ELR (cell line): ENCODE measurements around the gene SCIN.
A peak's percentile ranks its signal among the peaks of the same experiment; 100 is the strongest.
"Not testable (repeated sequence)": the region's sequence is repeated elsewhere in the genome, so short reads cannot be mapped to it uniquely, and the experiment has no call there.

Experiments
- DNase-seq: peaks from one replicate; pipeline ENCODE4 v3.0.0-alpha.2; 2015; ENCODE audit warnings: low read depth

Gene SCIN

GRCh38 chr7:12687718-12688171, 117.2 kb downstream of the SCIN start:
- DNase-seq = no peak

DNA sequence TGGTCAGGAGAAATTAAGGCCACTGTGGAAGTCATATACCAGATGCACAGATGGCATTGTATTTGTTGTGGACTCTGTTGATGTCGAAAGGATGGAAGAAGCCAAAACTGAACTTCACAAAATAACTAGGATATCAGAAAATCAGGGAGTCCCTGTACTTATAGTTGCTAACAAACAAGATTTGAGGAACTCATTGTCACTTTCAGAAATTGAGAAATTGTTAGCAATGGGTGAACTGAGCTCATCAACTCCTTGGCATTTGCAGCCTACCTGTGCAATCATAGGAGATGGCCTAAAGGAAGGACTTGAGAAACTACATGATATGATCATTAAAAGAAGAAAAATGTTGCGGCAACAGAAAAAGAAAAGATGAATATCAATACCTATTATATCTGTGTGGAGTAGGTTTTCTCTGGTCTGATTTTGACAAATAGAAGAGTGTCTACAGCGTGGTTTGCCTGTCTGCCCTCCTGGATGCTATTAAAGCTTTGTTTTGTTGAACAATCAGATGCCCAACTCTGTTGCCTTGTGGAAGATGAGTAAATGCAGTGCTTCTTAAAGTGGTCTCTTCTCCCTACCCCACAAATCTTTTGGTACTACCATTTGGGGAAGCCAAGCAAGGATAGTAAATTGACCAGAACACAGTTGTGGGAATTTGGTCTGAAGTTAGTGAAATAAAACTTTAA, 118.1 kb downstream of the SCIN start:
- not testable (repeated sequence) for DNase-seq

DNA sequence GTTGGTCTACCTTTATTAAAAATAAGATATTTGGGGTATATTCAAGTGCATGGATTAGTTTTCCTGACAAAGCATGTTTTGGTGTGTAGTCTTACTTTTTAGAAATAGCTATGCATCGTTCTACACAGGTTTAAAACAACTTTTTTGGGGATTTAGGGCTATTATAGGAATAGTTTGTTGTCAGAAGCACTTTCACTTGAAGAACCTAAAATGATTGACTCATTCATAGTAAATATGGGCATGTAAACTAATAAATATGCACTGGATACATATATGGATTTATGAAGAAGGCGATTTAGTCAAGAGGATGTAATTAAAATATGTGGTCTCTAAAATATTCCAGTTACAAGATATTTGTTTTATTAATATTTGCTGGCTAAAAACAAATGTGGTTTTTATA, 118.9 kb downstream of the SCIN start:
- DNase-seq = no peak

DNA sequence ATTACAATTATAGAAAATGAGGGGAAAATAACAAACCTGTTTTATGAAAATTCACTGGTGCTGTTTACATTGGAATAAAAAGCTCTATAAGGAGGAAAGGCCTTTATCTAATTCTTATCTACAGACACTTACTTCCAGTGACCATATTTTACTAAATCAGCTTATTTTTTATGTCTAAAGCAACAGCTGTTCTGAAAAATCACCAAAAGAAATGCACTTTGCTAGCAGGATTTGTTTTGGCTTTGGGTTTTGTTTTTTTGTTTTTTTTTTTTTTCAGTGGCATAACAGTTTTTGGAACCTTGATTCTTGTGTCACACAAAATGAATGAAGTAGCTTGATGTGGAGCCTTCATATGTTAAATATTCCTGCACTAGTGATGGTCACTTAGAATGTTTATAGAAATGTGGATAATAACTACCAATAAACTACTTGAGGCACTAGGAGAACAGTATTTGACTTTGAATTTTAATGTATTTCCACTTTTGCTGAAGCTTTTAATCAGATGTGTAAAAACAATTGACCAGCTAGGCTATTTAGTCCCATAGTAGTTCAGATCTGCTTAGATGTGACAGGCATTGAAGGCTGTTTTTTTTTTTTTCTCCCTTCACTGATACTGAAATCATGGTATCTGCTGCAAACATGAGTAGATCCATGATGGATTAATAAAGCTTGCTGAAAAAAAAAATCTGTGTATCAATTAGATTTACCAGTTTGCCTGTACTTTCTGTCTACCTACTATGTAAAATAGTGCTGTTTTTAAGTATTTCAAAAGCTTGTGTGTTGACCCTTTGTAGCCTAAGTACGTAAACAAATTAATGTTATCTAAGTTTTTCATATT, 119.7 kb downstream of the SCIN start:
- no peak for DNase-seq

DNA sequence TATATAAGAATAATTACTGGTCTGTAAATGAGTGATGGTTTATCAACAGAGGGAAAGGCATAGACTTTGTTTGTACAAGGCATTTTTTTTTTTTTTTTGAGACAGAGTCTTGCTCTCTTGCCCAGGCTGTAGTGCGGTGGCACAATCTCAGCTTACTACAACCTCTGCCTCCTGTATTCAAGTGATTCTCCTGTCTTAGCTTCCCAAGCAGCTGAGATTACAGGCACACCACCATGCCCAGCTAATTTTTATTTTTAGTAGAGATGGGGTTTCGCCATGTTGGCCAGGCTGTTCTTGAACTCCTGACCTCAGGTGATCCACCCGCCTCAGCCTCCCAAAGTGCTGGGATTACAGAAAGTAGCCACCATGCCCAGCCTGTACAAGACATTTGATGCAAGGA, 120.9 kb downstream of the SCIN start:
- not testable (repeated sequence) for DNase-seq

DNA sequence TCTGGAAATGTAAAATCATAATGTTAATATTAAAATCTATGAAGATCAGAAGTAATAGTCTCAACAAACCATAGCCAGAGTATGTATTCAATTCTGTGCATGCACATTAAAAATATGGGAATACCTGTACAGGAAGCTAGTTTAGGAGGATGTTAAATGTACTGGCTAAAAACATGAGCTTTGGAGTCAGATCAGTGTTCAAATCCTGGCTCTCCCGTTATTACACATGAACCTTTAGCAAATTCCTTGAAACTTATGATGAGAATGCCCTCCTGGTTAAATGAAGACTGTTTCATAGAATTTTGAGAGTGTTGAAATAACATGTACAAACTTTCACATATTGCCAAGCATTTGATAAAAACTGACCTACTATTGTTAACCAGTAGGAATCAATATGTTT, 121.5 kb downstream of the SCIN start:
- DNase-seq = no peak

- DNase-seq = no peak
Measured at GRCh38 chr7:12692479-12693259, 122.1 kb downstream of the SCIN start.

DNA sequence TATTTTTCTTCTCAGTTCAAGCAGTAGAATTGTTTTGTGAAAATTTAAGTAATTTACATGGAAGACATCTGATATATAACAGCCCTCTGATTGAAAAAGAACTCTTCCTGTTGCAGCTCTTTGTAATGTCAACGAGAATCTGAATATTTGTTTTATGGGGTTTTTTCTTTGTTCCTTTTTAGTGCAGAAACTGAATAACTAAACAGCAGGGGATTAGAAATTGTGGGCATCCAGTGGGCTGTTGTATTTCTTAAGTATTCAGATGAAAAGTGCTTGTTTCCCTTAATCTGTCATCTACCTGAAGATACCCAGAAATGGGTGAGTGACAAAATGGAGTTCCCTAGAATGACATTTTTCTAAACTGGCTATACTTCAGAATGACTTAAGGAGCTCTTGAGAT, 124.3 kb downstream of the SCIN start:
- no peak for DNase-seq

DNA sequence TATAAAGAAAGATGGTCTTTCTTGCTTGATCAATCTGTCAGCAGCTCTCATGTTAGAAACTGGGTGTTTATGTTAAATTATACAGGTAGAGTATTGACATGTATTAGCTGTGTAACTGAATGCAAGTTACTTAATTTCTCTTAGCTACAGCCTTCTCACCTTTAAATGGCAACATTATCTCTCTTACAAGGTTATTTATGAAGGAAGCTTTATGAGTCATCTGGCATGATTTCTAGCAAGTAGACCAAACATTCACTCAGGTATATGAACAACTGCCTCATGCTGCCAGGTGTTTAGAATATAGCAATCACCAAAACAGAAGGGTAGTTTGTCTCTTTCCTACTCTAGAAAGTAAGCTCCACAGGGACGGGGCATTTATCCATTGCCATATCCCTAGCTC, 125.4 kb downstream of the SCIN start:
- no peak for DNase-seq

- DNase-seq = no peak
Measured at GRCh38 chr7:12699299-12699698, 128.8 kb downstream of the SCIN start.

GRCh38 chr7:12701433-12701832, 130.9 kb downstream of the SCIN start:
- no peak for DNase-seq

GRCh38 chr7:12703881-12704280, 133.4 kb downstream of the SCIN start:
- DNase-seq = no peak

- no peak for DNase-seq
Measured at GRCh38 chr7:12705878-12706277, 135.4 kb downstream of the SCIN start.

- DNase-seq = peak; percentile 68
Measured at GRCh38 chr7:12706900-12707536, 136.5 kb downstream of the SCIN start.

- no peak for DNase-seq
Measured at GRCh38 chr7:12708314-12708713, 137.8 kb downstream of the SCIN start.
